OCI-LY7 (cell line): ENCODE data around the gene RCOR3. TPM values are rescaled to one million over a fixed set of nuclear protein-coding genes. Genes with fewer than 3 reads are reported as not detected.

ENCODE experiments used
- BruUV-seq: library from RNA; stranded (reverse); fragments of 400-500 nt; replicated peaks from 2 replicates; lab custom pipeline; 2021; lab: Mats Ljungman, UMichigan
- CTCF ChIA-PET: fragments of 300-600 bp; sonication (Branson Sonifier 250); formaldehyde crosslinking; loops from one replicate; lab custom pipeline; 2022; ENCODE audit warnings: antibody characterized with exemption; ENCODE audit not compliant: unreplicated experiment; lab: Charles Lee
- POLR2A ChIA-PET: fragments of 300-600 bp; sonication (Branson Sonifier 250); formaldehyde crosslinking; loops from one replicate; lab custom pipeline; 2022; ENCODE audit warnings: antibody characterized with exemption; lab: Charles Lee
- DNase-seq: peaks from one replicate; pipeline ENCODE4 v3.0.0-alpha.2; 2015; ENCODE audit warnings: low spot score
- H2AFZ ChIP-seq: fragments of 200-600 bp; sonication (generic), shearing (Covaris generic); 2 replicates; pipeline ENCODE4 v1.6.1; 2014; ENCODE audit warnings: mild to moderate bottlenecking, antibody characterized with exemption, low read length, moderate library complexity
- H3K27ac ChIP-seq: fragments of 200-600 bp; sonication (generic); 2 replicates; pipeline ENCODE4 v1.5.1; 2014; ENCODE audit warnings: mixed run types, low read depth, mild to moderate bottlenecking, moderate library complexity, low read length, inconsistent platforms; ENCODE audit not compliant: poor library complexity, severe bottlenecking
- H3K36me3 ChIP-seq: fragments of 200-600 bp; sonication (generic); 2 replicates; pipeline ENCODE4 v1.6.1; 2014; ENCODE audit warnings: mild to moderate bottlenecking, antibody characterized with exemption, low read length, moderate library complexity, mixed read lengths; ENCODE audit not compliant: insufficient read depth
- H3K4me1 ChIP-seq: fragments of 200-600 bp; sonication (generic); 2 replicates; pipeline ENCODE4 v1.5.1; 2014; ENCODE audit warnings: mild to moderate bottlenecking, low read length; ENCODE audit not compliant: insufficient read depth, poor library complexity, severe bottlenecking
- H3K4me2 ChIP-seq: fragments of 200-600 bp; sonication (generic); 2 replicates; pipeline ENCODE4 v1.6.1; 2014; ENCODE audit warnings: mild to moderate bottlenecking, low read length
- H3K4me3 ChIP-seq: fragments of 200-600 bp; sonication (generic); 2 replicates; pipeline ENCODE4 v1.5.1; 2014; ENCODE audit warnings: mild to moderate bottlenecking, low read depth, low read length; ENCODE audit not compliant: poor library complexity, severe bottlenecking
- H3K79me2 ChIP-seq: fragments of 200-600 bp; sonication (generic); 2 replicates; pipeline ENCODE4 v1.6.1; 2016; ENCODE audit warnings: low read depth, mild to moderate bottlenecking, low read length, moderate library complexity, mixed read lengths; ENCODE audit not compliant: insufficient read depth
- H3K9me2 ChIP-seq: fragments of 200-600 bp; sonication (generic); 2 replicates; pipeline ENCODE4 v1.6.1; 2016; ENCODE audit warnings: mild to moderate bottlenecking, low read length, mixed read lengths; ENCODE audit not compliant: insufficient read depth
- H3K9me3 ChIP-seq: fragments of 200-600 bp; sonication (generic); 2 replicates; pipeline ENCODE4 v1.6.1; 2014; ENCODE audit warnings: mild to moderate bottlenecking, mixed run types, low read length, mixed read lengths
- H4K20me1 ChIP-seq: fragments of 200-600 bp; sonication (generic); 2 replicates; pipeline ENCODE4 v1.6.1; 2014; ENCODE audit warnings: mild to moderate bottlenecking, antibody characterized with exemption, low read length, moderate library complexity, mixed read lengths; ENCODE audit not compliant: insufficient read depth
- EZH2phosphoT487 ChIP-seq: fragments of 200-600 bp; sonication (generic); IDR thresholded peaks from 2 replicates; pipeline ENCODE4 v1.6.1; 2018; ENCODE audit warnings: low read depth, borderline replicate concordance, mild to moderate bottlenecking, mixed run types, antibody characterized with exemption, low read length, moderate library complexity, mixed read lengths
- intact Hi-C: fragments of 100-400 bp; cut with micrococcal nuclease; formaldehyde crosslinking; loops from one replicate; pipeline ENCODE4 v1.10.0; 2022; ENCODE audit not compliant: unreplicated experiment
- total RNA-seq, 2 experiments: library from RNA; depleted of rRNA in 1 of 2; stranded (reverse); fragments of >200 nt in 1 of 2; shearing (Covaris generic) in 1 of 2; gene quantifications; 2 replicates each; pipeline ENCODE4 v1.2.3, GENCODE V29; 2014 to 2022
- TF ChIP-seq, protein P1 (sequence below): fragments of 200-600 bp; sonication (generic); conservative IDR thresholded peaks from 2 replicates; pipeline ENCODE4 v1.5.1; 2014; ENCODE audit warnings: mild to moderate bottlenecking, antibody characterized with exemption, low read length, moderate library complexity, mixed read lengths

The RCOR3 gene
- total RNA-seq, 2 experiments from 2014 or later = 34.8 to 62.3 TPM

DNA sequence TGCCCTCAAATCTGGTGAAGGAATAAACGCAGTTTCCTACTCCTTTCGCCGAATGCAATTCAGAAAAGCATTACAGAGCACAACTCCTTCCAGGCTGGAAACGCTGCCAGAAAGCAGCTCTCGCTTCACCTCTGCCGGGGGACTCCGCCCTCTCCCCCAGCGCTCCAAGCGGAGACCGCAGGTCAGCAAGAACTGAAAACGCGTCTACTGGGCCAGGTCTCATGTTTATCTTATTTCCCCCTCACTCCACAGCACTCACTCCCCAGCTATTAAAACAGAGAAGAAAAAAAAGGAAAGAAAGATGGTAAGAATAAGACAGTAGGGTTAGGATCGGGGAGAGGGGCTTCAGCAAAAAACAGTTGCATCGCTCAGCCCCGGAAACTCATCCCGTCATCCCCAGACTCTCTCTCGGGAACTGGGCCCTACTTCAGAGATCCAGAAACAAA, 833 bp upstream of the RCOR3 start:
- H3K36me3 ChIP-seq = peaks cover 11% of the 10 kb centered on the region
- ChIA-PET POLR2A (interaction anchor here (0.6 to 0.9 kb wide), 2 partner anchors 18 to 144 kb away, joined by 3 to 4 read pairs; no protein-coding TSS in a partner anchor), CTCF (no interaction called here)
- H2AFZ ChIP-seq = peak overlapping the region; percentile 96
- H3K9me3 ChIP-seq = no peaks in the 10 kb centered on the region
- peak overlapping the region; percentile 87 for H3K4me3 ChIP-seq
- peaks cover 16% of the 10 kb centered on the region for H3K4me1 ChIP-seq
- intact Hi-C loops = loop anchor here (2.0 to 5.0 kb wide), 3 partner anchors 320 to 1029 kb away; partner anchors contain the start of genes PPP2R5A and SLC30A1
- peak; percentile 64 for DNase-seq
- no peaks in the 10 kb centered on the region for H4K20me1 ChIP-seq
- peak overlapping the region; percentile 97 for H3K4me2 ChIP-seq
- H3K27ac ChIP-seq = peak overlapping the region; percentile 96
- TF ChIP-seq, protein P1, sequence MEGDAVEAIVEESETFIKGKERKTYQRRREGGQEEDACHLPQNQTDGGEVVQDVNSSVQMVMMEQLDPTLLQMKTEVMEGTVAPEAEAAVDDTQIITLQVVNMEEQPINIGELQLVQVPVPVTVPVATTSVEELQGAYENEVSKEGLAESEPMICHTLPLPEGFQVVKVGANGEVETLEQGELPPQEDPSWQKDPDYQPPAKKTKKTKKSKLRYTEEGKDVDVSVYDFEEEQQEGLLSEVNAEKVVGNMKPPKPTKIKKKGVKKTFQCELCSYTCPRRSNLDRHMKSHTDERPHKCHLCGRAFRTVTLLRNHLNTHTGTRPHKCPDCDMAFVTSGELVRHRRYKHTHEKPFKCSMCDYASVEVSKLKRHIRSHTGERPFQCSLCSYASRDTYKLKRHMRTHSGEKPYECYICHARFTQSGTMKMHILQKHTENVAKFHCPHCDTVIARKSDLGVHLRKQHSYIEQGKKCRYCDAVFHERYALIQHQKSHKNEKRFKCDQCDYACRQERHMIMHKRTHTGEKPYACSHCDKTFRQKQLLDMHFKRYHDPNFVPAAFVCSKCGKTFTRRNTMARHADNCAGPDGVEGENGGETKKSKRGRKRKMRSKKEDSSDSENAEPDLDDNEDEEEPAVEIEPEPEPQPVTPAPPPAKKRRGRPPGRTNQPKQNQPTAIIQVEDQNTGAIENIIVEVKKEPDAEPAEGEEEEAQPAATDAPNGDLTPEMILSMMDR = no peak
- TF ChIP-seq EZH2phosphoT487 = no peak
- no TSS peak for BruUV-seq
- H3K79me2 ChIP-seq = peaks cover 26% of the 10 kb centered on the region
- H3K9me2 ChIP-seq = no peaks in the 10 kb centered on the region

DNA sequence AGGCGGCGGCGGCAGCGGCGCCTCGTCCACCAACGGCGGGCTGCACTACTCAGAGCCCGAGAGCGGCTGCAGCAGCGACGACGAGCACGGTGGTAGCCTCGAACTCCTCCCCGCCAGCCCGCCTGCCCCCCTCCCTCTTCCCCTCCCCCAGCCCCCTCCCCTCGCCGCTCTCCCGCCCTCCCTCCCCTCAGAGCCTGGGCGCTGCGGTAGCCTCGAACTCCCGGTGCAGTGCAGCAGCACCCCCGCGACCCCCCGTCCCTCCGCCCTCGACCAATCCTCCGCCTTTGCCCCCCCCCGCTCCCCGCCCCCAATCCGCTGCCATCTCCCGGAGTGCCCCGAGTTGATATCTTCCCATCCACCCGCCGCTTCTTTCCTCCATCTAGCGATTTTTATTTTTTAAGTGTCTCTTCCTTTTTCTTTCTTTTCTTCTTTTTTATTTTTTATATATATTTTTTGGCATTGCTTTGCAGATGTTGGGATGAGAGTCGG, 516 bp downstream of the RCOR3 start:
- TF ChIP-seq, protein P1 = no peak
- TF ChIP-seq EZH2phosphoT487 = no peak
- intact Hi-C loops = loop anchor here (2.0 to 5.0 kb wide), 5 partner anchors 67 to 1028 kb away; partner anchors contain the start of genes PPP2R5A, SLC30A1 and TRAF5
- Histone ChIP-seq H3K9me3 (no peaks in the 10 kb centered on the region), H3K9me2 (no peaks in the 10 kb centered on the region), H3K36me3 (peaks cover 25% of the 10 kb centered on the region), H3K4me1 (peaks cover 16% of the 10 kb centered on the region), H3K4me3 (peak overlapping the region; percentile 87), H4K20me1 (no peaks in the 10 kb centered on the region), H2AFZ (peak overlapping the region; percentile 82; the same call in 1 of the 2 replicates), H3K27ac (peak overlapping the region; percentile 96), H3K4me2 (peak overlapping the region; percentile 98), H3K79me2 (peaks cover 34% of the 10 kb centered on the region)
- DNase-seq = peak; percentile 70
- POLR2A ChIA-PET = interaction anchor here (2.0 kb wide), 1 partner anchor 11 kb away, joined by 5 read pairs; no protein-coding TSS in a partner anchor
- CTCF ChIA-PET = no interaction called here
- no TSS peak for BruUV-seq
